Measurements from ENCODE around the gene SPTBN1.

Gene SPTBN1

GRCh38 chr2:54518430-54518829 is 62.3 kb downstream of the SPTBN1 start:
- no peak for TF ChIP-seq CTCF (conservative IDR thresholded peaks at IDR 0.05; ENCODE audit: control insufficient read depth, insufficient read depth, low read depth, low read length)
- H3K4me3 ChIP-seq (ENCODE audit: control insufficient read depth, low read depth, low read length): no peak overlapping the region
- DNase-seq (ENCODE audit: low read depth): no peak

DNA sequence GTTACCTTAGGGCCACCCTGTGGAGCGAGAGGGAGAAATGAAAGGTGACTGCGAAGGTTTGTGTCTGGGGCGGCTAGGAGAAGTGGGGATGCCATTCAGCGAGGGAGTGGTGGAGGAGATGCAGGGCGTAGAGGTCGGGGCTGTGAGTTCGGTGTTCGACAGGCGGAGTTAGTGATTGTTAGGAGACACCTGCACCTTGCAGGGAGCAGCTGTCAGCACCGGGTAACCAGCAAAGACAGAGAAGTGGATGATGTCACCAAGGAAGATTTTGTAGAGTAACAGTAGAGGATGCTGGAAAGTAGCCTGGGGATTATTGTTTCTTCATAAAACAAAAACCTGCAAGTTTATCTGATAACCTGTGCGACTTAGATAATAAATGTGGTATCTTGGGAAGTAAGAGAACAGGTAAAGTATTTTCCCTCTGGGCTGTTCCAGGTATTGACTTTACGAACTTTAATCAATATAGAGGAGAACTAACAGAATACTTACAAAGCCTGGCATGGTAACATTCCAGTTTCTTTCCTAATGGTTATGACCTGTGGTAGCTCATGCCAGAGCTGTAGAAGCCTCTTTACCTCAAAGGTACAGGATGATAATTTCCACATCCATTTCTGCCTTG is 63.8 kb downstream of the SPTBN1 start:
- no peak for DNase-seq (ENCODE audit: low read depth)
- no peak for TF ChIP-seq CTCF (conservative IDR thresholded peaks at IDR 0.05; ENCODE audit: control insufficient read depth, insufficient read depth, low read depth, low read length)
- H3K4me3 ChIP-seq (ENCODE audit: control insufficient read depth, low read depth, low read length): no peak overlapping the region

- DNase-seq (ENCODE audit: low read depth): peak; percentile 89
- no peak overlapping the region for H3K4me3 ChIP-seq (ENCODE audit: control insufficient read depth, low read depth, low read length)
- TF ChIP-seq CTCF (conservative IDR thresholded peaks at IDR 0.05; ENCODE audit: control insufficient read depth, insufficient read depth, low read depth, low read length): no peak
These were observed 64.6 kb downstream of the SPTBN1 start for GRCh38 chr2:54520687-54521086.

DNA sequence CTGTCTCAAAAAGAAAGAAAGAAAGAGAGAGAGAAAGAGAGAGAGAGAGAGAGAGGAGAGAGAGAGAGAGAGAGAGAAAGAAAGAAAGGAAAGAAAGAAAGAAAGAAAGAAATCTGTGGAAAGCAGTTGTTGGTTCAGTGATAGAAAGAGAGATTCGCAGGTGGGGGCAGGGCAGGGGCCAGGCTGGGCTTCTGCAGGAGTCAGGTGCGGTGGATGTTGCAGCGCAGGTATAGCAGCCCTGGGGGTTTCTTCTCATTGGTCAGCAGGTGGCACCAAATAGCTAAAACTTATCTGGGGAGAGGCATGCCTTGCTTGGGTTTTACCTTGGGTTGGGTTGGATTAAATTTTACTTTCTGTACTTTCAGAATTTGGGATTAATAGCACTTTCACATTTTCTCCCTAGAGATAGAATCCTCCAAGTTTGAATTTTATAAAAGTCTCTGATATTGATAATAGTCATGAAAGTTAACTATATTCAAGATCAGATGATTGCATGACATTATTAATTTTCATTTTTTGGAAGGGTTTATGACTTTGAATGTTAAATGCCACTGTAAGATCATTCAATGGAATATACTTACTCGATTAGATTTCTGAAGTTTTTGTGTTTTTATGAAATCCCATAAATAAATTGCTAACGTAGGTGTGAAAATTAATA is 66.6 kb downstream of the SPTBN1 start:
- peak; percentile 48 for DNase-seq (ENCODE audit: low read depth)
- peak; percentile 56 for TF ChIP-seq CTCF (conservative IDR thresholded peaks at IDR 0.05; ENCODE audit: control insufficient read depth, insufficient read depth, low read depth, low read length)
- no peak overlapping the region for H3K4me3 ChIP-seq (ENCODE audit: control insufficient read depth, low read depth, low read length)

- no peak for DNase-seq (ENCODE audit: low read depth)
- no peak overlapping the region for H3K4me3 ChIP-seq (ENCODE audit: control insufficient read depth, low read depth, low read length)
- TF ChIP-seq CTCF (conservative IDR thresholded peaks at IDR 0.05; ENCODE audit: control insufficient read depth, insufficient read depth, low read depth, low read length): no peak
These were observed 67.3 kb downstream of the SPTBN1 start for GRCh38 chr2:54523324-54523959.

DNA sequence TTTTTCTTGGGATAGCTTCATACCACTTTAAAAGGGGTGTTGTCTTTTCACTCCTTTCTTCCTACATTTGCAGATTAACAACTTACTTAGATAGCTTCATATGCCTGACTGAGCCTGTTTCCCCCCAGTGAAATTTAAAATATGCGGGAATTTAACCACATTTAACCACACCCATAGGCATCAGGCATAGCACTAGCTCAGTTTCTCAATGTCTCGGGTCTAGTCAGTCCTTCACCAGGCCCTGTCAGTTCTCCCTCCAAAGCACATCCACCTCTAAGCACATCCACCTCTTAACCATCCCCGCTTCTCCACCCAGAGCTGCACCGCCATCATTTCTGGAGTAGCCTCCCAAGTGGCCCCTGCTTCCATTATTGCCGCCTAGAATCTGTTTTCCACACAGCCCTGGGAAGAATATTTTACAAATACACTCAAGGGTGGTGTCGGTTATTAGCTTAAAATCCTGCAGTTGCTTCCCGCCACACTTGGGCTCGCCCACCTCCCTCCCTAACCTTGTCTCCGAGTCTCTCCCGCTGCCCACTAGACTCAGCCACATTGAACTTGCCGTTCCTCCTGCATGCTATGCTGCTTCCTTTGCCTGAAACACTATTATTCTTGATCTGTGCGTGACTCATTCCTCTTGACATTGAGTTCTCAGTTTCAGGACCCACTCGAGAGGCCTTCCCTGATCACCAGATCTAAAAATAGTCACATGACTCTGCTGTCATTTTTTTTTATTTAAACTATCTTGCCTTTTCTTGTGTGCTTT is 68.3 kb downstream of the SPTBN1 start:
- TF ChIP-seq CTCF (conservative IDR thresholded peaks at IDR 0.05; ENCODE audit: control insufficient read depth, insufficient read depth, low read depth, low read length): no peak
- peak; percentile 69 for DNase-seq (ENCODE audit: low read depth)
- H3K4me3 ChIP-seq (ENCODE audit: control insufficient read depth, low read depth, low read length): no peak overlapping the region
